ENCODE results near the gene UQCC2.

The UQCC2 gene

DNA sequence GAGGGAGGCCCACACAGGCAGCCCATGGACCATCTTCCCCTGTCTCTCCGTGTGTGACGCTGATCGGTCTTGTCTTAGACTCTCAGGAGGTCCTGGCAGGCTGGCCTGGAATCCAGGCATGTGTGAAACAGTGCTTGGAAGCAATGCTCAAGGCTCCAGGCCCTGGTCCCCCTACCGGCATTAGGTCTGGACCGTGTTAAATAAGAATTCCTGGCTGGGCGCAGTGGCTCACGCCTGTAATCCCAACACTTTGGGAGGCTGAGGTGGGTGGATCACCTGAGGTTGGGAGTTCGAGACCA, 22.2 kb upstream of the UQCC2 start:
- no peaks in the 10 kb centered on the region for H3K79me2 ChIP-seq (ENCODE audit: control insufficient read depth, insufficient read depth, low read length, unreplicated experiment)
- no peak overlapping the region for H2AFZ ChIP-seq (ENCODE audit: low read length, unreplicated experiment)
- no peaks in the 10 kb centered on the region for H3K4me1 ChIP-seq (ENCODE audit: control insufficient read depth, insufficient read depth, low read length, unreplicated experiment)
- no peak overlapping the region for H3K27ac ChIP-seq (ENCODE audit: low read depth, low read length)
- no peak overlapping the region for H3K4me3 ChIP-seq (ENCODE audit: low read depth, low read length)
- H3K27me3 ChIP-seq (ENCODE audit: insufficient read depth, low read length) = peaks cover 7% of the 10 kb centered on the region; the same call in 1 of the 2 replicates
- H3K36me3 ChIP-seq (ENCODE audit: insufficient read depth, low read length) = no peaks in the 10 kb centered on the region

DNA sequence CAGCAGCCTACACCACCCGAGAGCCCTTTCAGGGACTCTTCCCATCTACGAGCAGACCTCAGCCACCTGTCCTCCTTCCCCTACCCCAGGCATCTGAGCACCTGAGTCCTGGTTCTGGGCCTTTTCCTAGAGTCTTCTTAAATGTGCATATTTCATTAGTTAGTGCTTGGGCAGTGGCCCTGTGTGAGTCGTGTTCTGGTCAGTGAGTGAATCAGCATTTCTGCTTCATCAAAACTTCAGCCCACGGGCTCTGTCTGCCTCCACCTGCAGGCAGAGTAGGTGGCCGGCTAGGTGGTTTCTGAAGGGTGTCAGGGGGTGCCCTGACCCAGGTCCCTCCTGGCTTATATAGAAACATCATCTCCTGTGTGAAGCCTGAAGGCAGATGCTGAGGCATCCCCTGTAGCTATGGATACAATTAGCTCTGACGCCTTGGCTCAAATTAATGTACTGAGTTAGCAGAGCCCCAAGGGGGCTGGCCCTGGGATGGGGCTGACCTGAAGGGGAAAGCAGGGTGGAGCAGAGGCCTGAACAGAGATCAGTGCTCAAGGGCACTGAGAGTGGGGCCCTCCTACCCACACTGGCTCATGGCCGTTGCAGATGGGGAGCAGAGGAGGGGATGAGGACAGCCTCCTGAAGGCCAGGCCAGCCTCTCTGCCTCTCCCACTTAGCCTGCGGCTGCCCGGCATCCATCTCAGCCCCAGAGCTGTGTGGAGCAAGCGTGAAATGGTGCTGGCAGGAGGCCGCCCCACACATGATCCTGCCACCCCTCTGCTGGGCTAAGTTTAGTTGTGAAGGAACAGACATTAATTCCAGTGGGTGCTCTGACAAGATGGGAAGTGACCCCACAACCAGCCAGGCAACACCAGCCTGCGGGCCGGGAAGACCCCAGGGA, 21.6 kb upstream of the UQCC2 start:
- no peaks in the 10 kb centered on the region for H3K79me2 ChIP-seq (ENCODE audit: control insufficient read depth, insufficient read depth, low read length, unreplicated experiment)
- H3K36me3 ChIP-seq (ENCODE audit: insufficient read depth, low read length) = no peaks in the 10 kb centered on the region
- no peak overlapping the region for H2AFZ ChIP-seq (ENCODE audit: low read length, unreplicated experiment)
- H3K4me1 ChIP-seq (ENCODE audit: control insufficient read depth, insufficient read depth, low read length, unreplicated experiment) = no peaks in the 10 kb centered on the region
- H3K27me3 ChIP-seq (ENCODE audit: insufficient read depth, low read length) = peaks cover 12% of the 10 kb centered on the region; the same call in 1 of the 2 replicates
- no peak overlapping the region for H3K27ac ChIP-seq (ENCODE audit: low read depth, low read length)
- no peak overlapping the region for H3K4me3 ChIP-seq (ENCODE audit: low read depth, low read length)

DNA sequence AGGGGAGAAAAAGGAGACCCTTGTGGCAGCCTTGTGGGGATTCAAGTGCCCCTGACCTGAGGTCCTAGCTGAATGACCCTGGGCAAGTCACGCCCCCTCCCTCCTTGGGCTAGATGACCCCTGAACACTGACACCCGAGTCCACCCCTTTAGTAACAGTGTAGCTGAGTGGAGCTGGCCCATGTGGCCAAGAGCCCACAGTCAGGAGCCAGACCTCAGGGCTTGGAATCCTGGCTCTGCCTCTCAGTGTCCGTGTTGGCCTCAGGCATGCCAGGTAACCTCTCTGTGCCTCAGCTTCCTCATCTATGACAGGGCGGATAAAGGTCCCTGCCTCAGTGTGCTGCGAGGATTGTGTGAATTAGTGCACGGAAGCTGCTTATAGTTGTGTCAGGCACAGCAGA, 20.9 kb upstream of the UQCC2 start:
- Histone ChIP-seq H2AFZ (ENCODE audit: low read length, unreplicated experiment) (no peak overlapping the region), H3K27me3 (ENCODE audit: insufficient read depth, low read length) (peaks cover 16% of the 10 kb centered on the region; the same call in 1 of the 2 replicates), H3K4me1 (ENCODE audit: control insufficient read depth, insufficient read depth, low read length, unreplicated experiment) (no peaks in the 10 kb centered on the region), H3K27ac (ENCODE audit: low read depth, low read length) (no peak overlapping the region), H3K79me2 (ENCODE audit: control insufficient read depth, insufficient read depth, low read length, unreplicated experiment) (no peaks in the 10 kb centered on the region), H3K4me3 (ENCODE audit: low read depth, low read length) (no peak overlapping the region), H3K36me3 (ENCODE audit: insufficient read depth, low read length) (no peaks in the 10 kb centered on the region)

DNA sequence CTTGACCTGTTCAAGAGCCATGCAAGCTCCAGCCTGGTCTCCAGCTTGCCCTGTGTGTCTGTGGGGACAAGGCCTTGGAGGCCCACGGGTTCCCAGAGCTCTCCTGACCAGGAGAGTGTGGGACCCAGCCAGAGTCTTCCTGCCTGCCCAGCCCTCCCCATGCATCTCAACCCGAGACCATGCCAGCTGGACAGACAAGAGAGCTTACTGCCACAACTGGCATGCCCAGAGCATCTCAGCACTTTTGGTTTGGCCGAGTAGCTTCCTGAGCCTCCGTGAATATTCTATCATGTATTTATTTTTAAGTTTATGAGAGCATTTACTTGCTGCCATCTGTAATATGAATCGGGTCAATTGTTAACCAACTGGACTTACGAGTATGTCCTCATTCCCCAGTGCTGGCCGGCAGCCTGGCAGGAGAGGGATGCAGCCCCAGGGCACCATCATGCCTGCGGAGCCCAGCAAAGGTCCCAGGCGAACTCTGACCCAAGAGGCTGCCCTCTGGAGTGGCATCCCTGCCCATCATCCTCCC, 20.3 kb upstream of the UQCC2 start:
- no peak overlapping the region for H2AFZ ChIP-seq (ENCODE audit: low read length, unreplicated experiment)
- peaks cover 16% of the 10 kb centered on the region; the same call in 1 of the 2 replicates for H3K27me3 ChIP-seq (ENCODE audit: insufficient read depth, low read length)

DNA sequence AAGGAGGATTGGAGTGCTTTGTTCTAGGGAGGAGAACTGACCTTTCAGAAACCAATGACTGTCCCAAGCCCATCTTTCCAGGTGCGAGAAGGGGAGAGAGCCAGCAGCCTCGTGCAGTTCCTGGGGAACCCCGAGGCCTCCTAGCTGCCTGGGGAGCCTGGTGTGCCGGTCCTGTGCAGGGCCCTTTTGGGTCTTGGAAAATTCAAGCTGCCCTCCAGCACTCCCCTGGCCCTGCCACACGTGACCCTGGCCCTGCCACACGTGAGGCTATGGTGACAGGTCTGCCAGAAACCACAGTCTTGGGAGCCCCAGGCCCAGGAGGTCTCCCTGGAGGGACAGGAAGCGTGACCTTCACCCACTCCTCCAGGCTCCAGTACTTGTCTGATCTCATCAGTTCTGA, 19.5 kb upstream of the UQCC2 start:
- Histone ChIP-seq H3K4me1 (ENCODE audit: control insufficient read depth, insufficient read depth, low read length, unreplicated experiment) (no peaks in the 10 kb centered on the region), H3K27ac (ENCODE audit: low read depth, low read length) (no peak overlapping the region), H3K79me2 (ENCODE audit: control insufficient read depth, insufficient read depth, low read length, unreplicated experiment) (no peaks in the 10 kb centered on the region), H3K36me3 (ENCODE audit: insufficient read depth, low read length) (no peaks in the 10 kb centered on the region), H3K4me3 (ENCODE audit: low read depth, low read length) (no peak overlapping the region), H3K27me3 (ENCODE audit: insufficient read depth, low read length) (peaks cover 22% of the 10 kb centered on the region; the same call in 1 of the 2 replicates), H2AFZ (ENCODE audit: low read length, unreplicated experiment) (no peak overlapping the region)

More for the DNA sequence above, 20.3 kb upstream of the UQCC2 start:
- Histone ChIP-seq H3K36me3 (ENCODE audit: insufficient read depth, low read length) (no peaks in the 10 kb centered on the region), H3K79me2 (ENCODE audit: control insufficient read depth, insufficient read depth, low read length, unreplicated experiment) (no peaks in the 10 kb centered on the region), H3K4me1 (ENCODE audit: control insufficient read depth, insufficient read depth, low read length, unreplicated experiment) (no peaks in the 10 kb centered on the region), H3K4me3 (ENCODE audit: low read depth, low read length) (no peak overlapping the region), H3K27ac (ENCODE audit: low read depth, low read length) (no peak overlapping the region)

DNA sequence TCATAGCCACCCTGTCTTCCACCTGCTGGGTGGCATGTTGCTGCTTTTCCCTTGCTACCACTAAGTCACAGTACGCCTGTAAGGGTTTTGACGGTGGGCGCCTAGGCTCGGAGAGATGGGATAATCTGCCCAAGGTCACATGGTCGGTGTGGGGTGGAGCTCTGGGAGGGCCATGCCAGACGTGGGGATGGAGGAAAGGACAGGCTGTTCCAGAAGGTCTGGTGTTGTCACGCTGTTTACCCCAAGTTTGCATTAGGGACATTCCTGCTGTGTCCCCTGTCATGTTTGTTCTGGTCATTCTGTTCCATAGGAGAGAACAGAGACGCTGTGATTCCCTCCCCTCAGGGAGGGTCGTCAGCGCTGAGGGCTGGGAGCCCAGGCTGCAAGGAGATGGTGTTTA, 19.1 kb upstream of the UQCC2 start:
- H2AFZ ChIP-seq (ENCODE audit: low read length, unreplicated experiment) = no peak overlapping the region
- H3K27ac ChIP-seq (ENCODE audit: low read depth, low read length) = no peak overlapping the region
- H3K4me1 ChIP-seq (ENCODE audit: control insufficient read depth, insufficient read depth, low read length, unreplicated experiment) = no peaks in the 10 kb centered on the region
- H3K4me3 ChIP-seq (ENCODE audit: low read depth, low read length) = no peak overlapping the region
- no peaks in the 10 kb centered on the region for H3K36me3 ChIP-seq (ENCODE audit: insufficient read depth, low read length)
- H3K27me3 ChIP-seq (ENCODE audit: insufficient read depth, low read length) = peaks cover 26% of the 10 kb centered on the region
- no peaks in the 10 kb centered on the region for H3K79me2 ChIP-seq (ENCODE audit: control insufficient read depth, insufficient read depth, low read length, unreplicated experiment)

DNA sequence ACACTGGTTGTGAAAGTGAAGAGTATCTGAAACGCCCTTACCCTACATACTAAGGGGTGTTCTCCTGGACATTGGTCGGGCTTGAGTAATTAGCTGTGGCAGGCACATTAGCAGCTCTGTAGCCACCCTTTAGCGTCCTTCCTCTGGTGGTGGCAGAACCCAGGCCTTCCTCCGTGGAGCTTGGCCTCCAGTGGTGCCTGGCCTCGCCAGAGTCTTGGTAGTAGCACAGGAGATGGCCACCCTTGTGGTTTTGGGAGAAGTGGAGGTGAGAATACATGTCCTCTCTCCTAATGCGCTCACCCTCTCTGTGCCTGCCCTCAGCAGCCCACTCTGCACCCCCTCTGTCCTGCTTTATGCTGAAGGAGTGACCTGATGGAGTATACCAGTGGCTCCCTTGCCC, 17.6 kb upstream of the UQCC2 start:
- H3K79me2 ChIP-seq (ENCODE audit: control insufficient read depth, insufficient read depth, low read length, unreplicated experiment) = no peaks in the 10 kb centered on the region
- no peaks in the 10 kb centered on the region for H3K4me1 ChIP-seq (ENCODE audit: control insufficient read depth, insufficient read depth, low read length, unreplicated experiment)
- H2AFZ ChIP-seq (ENCODE audit: low read length, unreplicated experiment) = no peak overlapping the region
- H3K36me3 ChIP-seq (ENCODE audit: insufficient read depth, low read length) = no peaks in the 10 kb centered on the region
- no peak overlapping the region for H3K4me3 ChIP-seq (ENCODE audit: low read depth, low read length)
- H3K27ac ChIP-seq (ENCODE audit: low read depth, low read length) = no peak overlapping the region
- H3K27me3 ChIP-seq (ENCODE audit: insufficient read depth, low read length) = peaks cover 37% of the 10 kb centered on the region

DNA sequence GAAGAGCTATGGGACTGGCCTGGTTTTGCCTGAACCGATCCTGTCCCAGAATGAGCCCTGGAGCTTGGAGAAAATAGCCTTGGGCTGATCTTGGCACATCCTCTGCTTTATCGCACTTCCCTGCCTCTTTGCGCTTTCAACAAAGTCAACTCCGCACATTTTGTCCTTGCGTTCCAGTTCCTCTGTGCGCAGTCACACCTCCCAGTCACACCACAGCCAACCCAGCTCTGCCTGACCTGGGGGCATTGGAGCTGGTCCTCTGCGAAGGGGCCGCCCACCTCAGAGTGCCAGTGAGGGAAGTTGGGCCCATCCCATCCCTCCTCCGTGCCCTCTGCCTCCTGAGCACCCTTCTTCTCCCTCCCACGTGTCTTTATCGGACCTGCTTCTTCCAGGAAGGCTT, 16.9 kb upstream of the UQCC2 start:
- Histone ChIP-seq H3K27ac (ENCODE audit: low read depth, low read length) (no peak overlapping the region), H3K4me3 (ENCODE audit: low read depth, low read length) (no peak overlapping the region), H3K79me2 (ENCODE audit: control insufficient read depth, insufficient read depth, low read length, unreplicated experiment) (no peaks in the 10 kb centered on the region), H3K36me3 (ENCODE audit: insufficient read depth, low read length) (no peaks in the 10 kb centered on the region), H2AFZ (ENCODE audit: low read length, unreplicated experiment) (no peak overlapping the region), H3K4me1 (ENCODE audit: control insufficient read depth, insufficient read depth, low read length, unreplicated experiment) (no peaks in the 10 kb centered on the region), H3K27me3 (ENCODE audit: insufficient read depth, low read length) (peaks cover 43% of the 10 kb centered on the region)

DNA sequence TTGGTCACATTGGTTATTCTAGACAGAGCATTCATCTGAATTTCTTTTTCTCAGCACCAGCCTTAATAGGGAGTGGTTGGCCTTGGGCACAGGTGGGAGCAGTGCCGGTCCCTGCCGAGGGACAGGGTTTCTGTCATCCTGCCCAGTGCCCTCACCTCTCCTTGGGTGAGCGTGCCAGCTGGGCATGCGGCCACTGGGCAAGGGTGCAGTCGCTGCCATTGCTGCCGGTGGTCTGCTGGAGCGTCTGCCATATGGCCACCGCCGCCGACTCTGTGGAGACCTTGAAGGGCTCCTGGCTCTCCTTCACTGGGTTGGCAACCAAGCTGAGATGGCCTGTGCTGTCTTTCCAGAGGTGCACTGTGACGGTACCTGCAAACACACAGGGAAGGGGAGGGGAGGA, 16.4 kb upstream of the UQCC2 start:
- Histone ChIP-seq H3K27me3 (ENCODE audit: insufficient read depth, low read length) (peaks cover 48% of the 10 kb centered on the region), H3K27ac (ENCODE audit: low read depth, low read length) (no peak overlapping the region), H2AFZ (ENCODE audit: low read length, unreplicated experiment) (no peak overlapping the region), H3K36me3 (ENCODE audit: insufficient read depth, low read length) (no peaks in the 10 kb centered on the region), H3K79me2 (ENCODE audit: control insufficient read depth, insufficient read depth, low read length, unreplicated experiment) (no peaks in the 10 kb centered on the region), H3K4me1 (ENCODE audit: control insufficient read depth, insufficient read depth, low read length, unreplicated experiment) (no peaks in the 10 kb centered on the region), H3K4me3 (ENCODE audit: low read depth, low read length) (no peak overlapping the region)

DNA sequence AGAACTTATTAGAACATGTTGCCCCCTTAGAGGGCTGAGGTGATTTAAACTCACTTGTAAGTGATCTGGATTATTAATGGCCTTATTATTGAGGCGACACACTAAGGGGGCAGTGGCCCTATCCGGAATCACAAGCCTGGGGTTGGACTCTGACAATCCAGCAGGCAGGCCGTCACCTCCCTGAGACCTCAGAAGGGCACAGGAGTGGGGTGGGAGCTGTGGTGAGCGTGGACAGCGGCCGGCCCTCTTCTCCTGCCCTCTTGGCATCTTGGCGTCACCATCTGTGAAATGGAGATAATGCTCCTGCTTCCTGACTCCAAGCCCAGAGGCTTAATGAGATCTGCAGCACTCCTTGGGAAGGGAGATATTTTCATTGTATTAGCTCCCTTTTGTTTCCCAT, 15.6 kb upstream of the UQCC2 start:
- H2AFZ ChIP-seq (ENCODE audit: low read length, unreplicated experiment) = no peak overlapping the region
- no peaks in the 10 kb centered on the region for H3K4me1 ChIP-seq (ENCODE audit: control insufficient read depth, insufficient read depth, low read length, unreplicated experiment)

DNA sequence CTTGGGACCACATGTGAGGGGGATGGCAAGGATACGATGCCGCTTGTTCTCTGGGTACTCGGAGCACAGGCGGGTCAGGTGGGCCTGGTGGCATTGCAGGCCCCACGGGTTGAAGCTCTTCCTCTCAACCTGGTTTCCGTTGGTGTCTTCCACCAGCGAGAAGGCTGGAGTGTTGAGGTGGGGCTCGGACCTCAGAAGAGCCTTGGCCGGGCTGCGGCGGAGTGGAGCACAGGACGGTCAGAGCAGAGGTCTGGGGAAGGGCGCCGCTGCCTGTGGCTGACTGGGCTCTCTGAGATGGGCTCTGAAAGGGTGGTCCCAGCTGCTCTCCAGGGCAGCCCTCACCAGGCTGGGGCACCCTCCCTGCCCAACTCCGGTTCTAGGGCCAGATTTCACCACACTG, 15.2 kb upstream of the UQCC2 start:
- Histone ChIP-seq H3K27ac (ENCODE audit: low read depth, low read length) (no peak overlapping the region), H3K4me3 (ENCODE audit: low read depth, low read length) (no peak overlapping the region), H3K36me3 (ENCODE audit: insufficient read depth, low read length) (no peaks in the 10 kb centered on the region), H3K79me2 (ENCODE audit: control insufficient read depth, insufficient read depth, low read length, unreplicated experiment) (no peaks in the 10 kb centered on the region), H3K27me3 (ENCODE audit: insufficient read depth, low read length) (peaks cover 60% of the 10 kb centered on the region), H3K4me1 (ENCODE audit: control insufficient read depth, insufficient read depth, low read length, unreplicated experiment) (no peaks in the 10 kb centered on the region), H2AFZ (ENCODE audit: low read length, unreplicated experiment) (no peak overlapping the region)

More for the DNA sequence above, 15.6 kb upstream of the UQCC2 start:
- Histone ChIP-seq H3K4me3 (ENCODE audit: low read depth, low read length) (no peak overlapping the region), H3K27me3 (ENCODE audit: insufficient read depth, low read length) (peaks cover 56% of the 10 kb centered on the region), H3K79me2 (ENCODE audit: control insufficient read depth, insufficient read depth, low read length, unreplicated experiment) (no peaks in the 10 kb centered on the region), H3K36me3 (ENCODE audit: insufficient read depth, low read length) (no peaks in the 10 kb centered on the region), H3K27ac (ENCODE audit: low read depth, low read length) (no peak overlapping the region)
